EH (cell line): ENCODE results near the gene CPSF4L.
A peak's percentile ranks its signal among the peaks of the same experiment; 100 is the strongest.

Experiments used
- DNase-seq: peaks from one replicate; pipeline ENCODE4 v3.0.0-alpha.2; 2015; ENCODE audit warnings: low read depth

CPSF4L gene

GRCh38 chr17:73203135-73203787 is 58.4 kb downstream of the CPSF4L start:
- peak; percentile 36 for DNase-seq

GRCh38 chr17:73201215-73202069 is 60.2 kb downstream of the CPSF4L start:
- peak; percentile 9 for DNase-seq

DNA sequence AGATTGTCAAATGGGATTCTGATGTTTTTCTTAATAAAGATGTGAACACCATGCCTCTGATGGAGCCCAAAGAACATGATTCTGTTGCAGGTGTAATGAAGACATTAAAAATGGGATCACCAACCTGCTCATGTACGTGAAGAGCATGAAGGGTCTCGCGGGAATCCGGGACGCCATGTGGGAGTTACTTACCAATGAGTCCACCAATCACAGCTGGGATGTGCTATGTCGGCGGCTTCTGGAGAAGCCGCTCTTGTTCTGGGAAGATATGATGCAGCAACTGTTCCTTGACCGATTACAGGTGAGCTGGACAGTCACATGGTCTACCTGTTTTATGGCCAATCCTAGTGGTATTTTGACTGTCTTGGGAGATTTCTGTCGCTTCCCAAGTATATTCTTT is 61.2 kb downstream of the CPSF4L start:
- DNase-seq, result no peak

DNA sequence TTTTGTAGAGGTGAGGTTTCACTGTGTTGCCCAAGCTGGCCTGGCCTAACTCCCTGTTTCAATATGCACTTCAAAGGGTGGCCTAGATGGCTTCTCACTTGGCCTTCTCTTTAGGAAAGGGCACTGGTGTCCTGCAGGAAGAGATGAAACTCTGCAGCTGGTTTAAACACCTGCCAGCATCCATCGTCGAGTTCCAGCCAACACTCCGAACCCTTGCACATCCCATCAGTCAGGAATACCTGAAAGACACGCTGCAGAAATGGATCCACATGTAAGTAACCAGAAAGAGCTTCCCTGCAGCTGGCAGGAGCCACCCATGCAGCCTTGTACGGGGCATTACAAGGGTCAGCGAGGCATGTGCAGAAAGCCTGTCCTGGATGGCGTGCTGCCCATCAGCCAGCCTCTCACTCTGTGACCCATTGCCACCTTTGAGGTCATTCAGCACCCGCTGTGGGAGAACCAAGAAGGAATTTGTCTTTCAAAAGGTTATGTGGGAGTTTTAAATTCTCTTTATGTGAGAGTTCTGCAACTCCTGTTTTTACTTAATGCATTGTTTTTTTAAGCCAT is 61.8 kb downstream of the CPSF4L start:
- DNase-seq, result no peak

DNA sequence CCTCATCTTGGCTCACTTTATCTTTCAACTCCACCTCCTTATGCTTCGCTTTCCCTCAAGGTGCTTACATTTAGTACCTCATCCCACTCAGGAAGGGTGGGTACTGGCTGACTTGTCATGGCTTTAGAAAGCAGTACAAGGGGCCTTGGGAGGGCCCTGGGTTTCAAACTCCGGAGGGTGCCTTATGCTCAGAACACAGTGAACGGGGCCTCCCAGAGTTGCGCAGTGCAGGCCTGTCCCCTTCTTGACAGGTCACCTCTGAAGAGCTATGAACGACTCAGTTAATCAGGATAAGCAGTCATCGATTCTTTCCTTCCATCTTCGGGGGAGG is 62.8 kb downstream of the CPSF4L start:
- DNase-seq, result no peak
